Right lobe of liver (tissue), 6 donors: ENCODE data around the gene AKTIP. TPM values are rescaled to one million over a fixed set of nuclear protein-coding genes. Genes with fewer than 3 reads are reported as not detected.

Experiments used
- ATAC-seq, 4 donors: fragments of 200-7000 bp; cut with Tn5 transposase; one replicate each; pipeline ENCODE4 v1.9.1; 2020; ENCODE audit warnings: mild to moderate bottlenecking in 4 of 4, moderate library complexity in 4 of 4
- DNase-seq, 3 donors: peaks; one replicate each; pipeline ENCODE4 v3.0.0-alpha.2; 2020
- H3K27ac ChIP-seq, 3 donors: fragments of 200-600 bp; one replicate each; pipeline ENCODE4 v1.8.0; 2022
- H3K27me3 ChIP-seq, 2 donors: fragments of 200-600 bp; one replicate each; pipeline ENCODE4 v1.8.0; 2022
- H3K36me3 ChIP-seq, 4 donors: fragments of 200-600 bp; sonication (generic) in 1 of 4; one replicate each; pipeline versions ENCODE4 v1.5.1 to v1.8.0; 2017 to 2022; ENCODE audit warnings: control low read depth in 1 of 4
- H3K4me1 ChIP-seq, 4 donors: fragments of 200-600 bp; sonication (generic) in 1 of 4; one replicate each; pipeline versions ENCODE4 v1.5.1 to v1.8.0; 2017 to 2022; ENCODE audit warnings: control low read depth in 1 of 4
- H3K4me3 ChIP-seq, 3 donors: fragments of 200-600 bp; one replicate each; pipeline ENCODE4 v1.8.0; 2022
- H3K9me3 ChIP-seq, 4 donors: fragments of 200-600 bp; sonication (generic) in 1 of 4; one replicate each; pipeline versions ENCODE4 v1.5.1 to v1.8.0; 2017 to 2022; ENCODE audit warnings: control low read depth in 1 of 4
- POLR2A ChIP-seq: fragments of 450-650 bp; IDR thresholded peaks from one replicate; pipeline ENCODE4 v1.6.1; 2017; ENCODE audit warnings: antibody characterized with exemption, mild to moderate bottlenecking
- WGBS: methylation state at CpG from one replicate; pipeline ENCODE4 v1.1.6; 2018; ENCODE audit warnings: low coverage, low lambda C conversion rate; ENCODE audit not compliant: insufficient coverage; ENCODE audit errors: missing lambda C conversion rate; 5-methylcytosine and 5-hydroxymethylcytosine counted together
- intact Hi-C, 2 donors: fragments of 100-400 bp; cut with DNase I; formaldehyde crosslinking; loops; one replicate each; pipeline versions ENCODE4 v1.11.2 to v1.14.1; 2022
- total RNA-seq, 6 experiments: library from RNA; depleted of rRNA in 2 of 6; stranded (reverse); fragments of >200 nt in 2 of 6; fragmentation: NEBNext Ultra II Directional in 3 of 6; extraction: Animal tissue kit (Norgen Biotek cat#: 25700) in 3 of 6; gene quantifications; one replicate each; pipeline versions ENCODE4 v1.1.0 to v1.2.4, GENCODE V29; 2016 to 2023
- TF ChIP-seq, protein P1 (sequence below), 4 donors: fragments of 200-600 bp in 3 of 4; fragments of 450-650 bp in 1 of 4; IDR thresholded peaks; one replicate each; pipeline versions ENCODE4 v1.5.1 to v1.8.0; 2016 to 2022; ENCODE audit warnings: antibody characterized with exemption in 4 of 4, mild to moderate bottlenecking in 2 of 4
- donor health status: DM: no; HTN: yes; CAD: no.
- donor health status: DM: no; HTN: no; CAD: no.
- donor health status: DM: no; HTN: no; CAD: no.
- donor health status: DM: no; HTN: yes; CAD: no.
- donor health status: DM: no; HTN: yes; CAD: no.

AKTIP gene
- total RNA-seq, 6 experiments from 2014 or later = 23.3 to 42.4 (median 26.5) TPM

DNA sequence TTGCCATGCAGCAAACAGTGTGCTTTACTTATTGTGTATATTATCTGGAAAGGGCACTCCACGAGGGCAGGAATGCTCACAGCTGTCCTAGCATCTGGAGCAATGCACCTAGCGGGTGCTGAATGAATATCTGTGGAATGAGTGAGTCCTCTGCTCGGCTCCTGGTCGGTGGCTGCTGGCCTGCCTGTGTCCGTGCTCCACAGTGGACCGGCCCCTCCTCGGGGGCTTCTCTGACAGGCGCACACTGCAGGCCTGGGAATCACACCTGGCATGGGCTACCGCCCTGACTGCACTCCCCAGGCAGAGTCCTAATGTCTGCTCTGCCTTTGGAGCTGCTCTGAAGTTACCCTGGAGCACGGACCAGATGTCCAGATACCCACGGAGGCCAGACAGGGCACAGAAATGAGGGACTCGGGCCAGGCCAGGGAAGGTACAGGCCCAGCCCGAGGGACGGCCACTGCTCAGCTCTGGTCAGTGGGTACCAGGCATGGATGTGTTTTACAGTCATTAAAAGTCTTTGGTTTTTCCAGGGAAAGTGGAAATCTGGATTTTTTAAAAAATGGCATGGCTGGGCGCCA is 21.1 kb upstream of the AKTIP start:
- Histone ChIP-seq H3K27me3 (no peaks in the 10 kb centered on the region), H3K4me1 (no peaks in the 10 kb centered on the region), H3K27ac (no peak overlapping the region), H3K9me3 (no peaks in the 10 kb centered on the region), H3K36me3 (no peaks in the 10 kb centered on the region), H3K4me3 (no peak overlapping the region)
- DNase-seq (no peak), ATAC-seq (no peak)
- WGBS = 71% methylated on average over 1 of the region's 15 CpGs
- TF ChIP-seq, protein P1, sequence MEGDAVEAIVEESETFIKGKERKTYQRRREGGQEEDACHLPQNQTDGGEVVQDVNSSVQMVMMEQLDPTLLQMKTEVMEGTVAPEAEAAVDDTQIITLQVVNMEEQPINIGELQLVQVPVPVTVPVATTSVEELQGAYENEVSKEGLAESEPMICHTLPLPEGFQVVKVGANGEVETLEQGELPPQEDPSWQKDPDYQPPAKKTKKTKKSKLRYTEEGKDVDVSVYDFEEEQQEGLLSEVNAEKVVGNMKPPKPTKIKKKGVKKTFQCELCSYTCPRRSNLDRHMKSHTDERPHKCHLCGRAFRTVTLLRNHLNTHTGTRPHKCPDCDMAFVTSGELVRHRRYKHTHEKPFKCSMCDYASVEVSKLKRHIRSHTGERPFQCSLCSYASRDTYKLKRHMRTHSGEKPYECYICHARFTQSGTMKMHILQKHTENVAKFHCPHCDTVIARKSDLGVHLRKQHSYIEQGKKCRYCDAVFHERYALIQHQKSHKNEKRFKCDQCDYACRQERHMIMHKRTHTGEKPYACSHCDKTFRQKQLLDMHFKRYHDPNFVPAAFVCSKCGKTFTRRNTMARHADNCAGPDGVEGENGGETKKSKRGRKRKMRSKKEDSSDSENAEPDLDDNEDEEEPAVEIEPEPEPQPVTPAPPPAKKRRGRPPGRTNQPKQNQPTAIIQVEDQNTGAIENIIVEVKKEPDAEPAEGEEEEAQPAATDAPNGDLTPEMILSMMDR (IDR thresholded peaks at IDR 0.05) = no peak
- TF ChIP-seq POLR2A = no peak
- intact Hi-C loops = no loop called here

- H3K27me3 ChIP-seq = no peaks in the 10 kb centered on the region
- no peak overlapping the region for H3K4me3 ChIP-seq
- ATAC-seq = peak in 1 of 4 donors; percentile 62
- 91% methylated on average over 19 of the region's 21 CpGs for WGBS
- TF ChIP-seq POLR2A = no peak
- TF ChIP-seq, protein P1 (IDR thresholded peaks at IDR 0.05) = no peak
- no peak for DNase-seq
- no peak overlapping the region for H3K27ac ChIP-seq
- intact Hi-C loops = no loop called here
- no peaks in the 10 kb centered on the region for H3K4me1 ChIP-seq
- no peaks in the 10 kb centered on the region for H3K9me3 ChIP-seq
- H3K36me3 ChIP-seq = no peaks in the 10 kb centered on the region
These were observed 20.3 kb upstream of the AKTIP start for GRCh38 chr16:53523126-53523804.

- 85% methylated on average over 7 of the region's 8 CpGs for WGBS
- TF ChIP-seq, protein P1 (IDR thresholded peaks at IDR 0.05) = no peak
- no peak for TF ChIP-seq POLR2A
- Histone ChIP-seq H3K9me3 (no peaks in the 10 kb centered on the region), H3K27ac (peak overlapping the region; percentile 53 to 75 (median 63)), H3K27me3 (no peaks in the 10 kb centered on the region), H3K4me1 (no peaks in the 10 kb centered on the region), H3K36me3 (no peaks in the 10 kb centered on the region), H3K4me3 (no peak overlapping the region)
- no peak for DNase-seq
- intact Hi-C loops = no loop called here
- no peak for ATAC-seq
These were observed 16.5 kb upstream of the AKTIP start for GRCh38 chr16:53519417-53520091.

GRCh38 chr16:53518550-53519416 is 15.8 kb upstream of the AKTIP start:
- H3K9me3 ChIP-seq = no peaks in the 10 kb centered on the region
- DNase-seq (peak in 1 of 3 donors; percentile 62), ATAC-seq (peak; percentile 76 to 82 (median 78))
- H3K27ac ChIP-seq = peak overlapping the region; percentile 53 to 75 (median 63)
- intact Hi-C loops = no loop called here
- TF ChIP-seq POLR2A = no peak
- TF ChIP-seq, protein P1 (IDR thresholded peaks at IDR 0.05) = no peak
- no peaks in the 10 kb centered on the region for H3K27me3 ChIP-seq
- H3K36me3 ChIP-seq = no peaks in the 10 kb centered on the region
- H3K4me3 ChIP-seq = no peak overlapping the region
- 62% methylated on average over 19 of the region's 19 CpGs for WGBS
- H3K4me1 ChIP-seq = no peaks in the 10 kb centered on the region
